ENCODE measurements around the gene LPAR3.

DNA sequence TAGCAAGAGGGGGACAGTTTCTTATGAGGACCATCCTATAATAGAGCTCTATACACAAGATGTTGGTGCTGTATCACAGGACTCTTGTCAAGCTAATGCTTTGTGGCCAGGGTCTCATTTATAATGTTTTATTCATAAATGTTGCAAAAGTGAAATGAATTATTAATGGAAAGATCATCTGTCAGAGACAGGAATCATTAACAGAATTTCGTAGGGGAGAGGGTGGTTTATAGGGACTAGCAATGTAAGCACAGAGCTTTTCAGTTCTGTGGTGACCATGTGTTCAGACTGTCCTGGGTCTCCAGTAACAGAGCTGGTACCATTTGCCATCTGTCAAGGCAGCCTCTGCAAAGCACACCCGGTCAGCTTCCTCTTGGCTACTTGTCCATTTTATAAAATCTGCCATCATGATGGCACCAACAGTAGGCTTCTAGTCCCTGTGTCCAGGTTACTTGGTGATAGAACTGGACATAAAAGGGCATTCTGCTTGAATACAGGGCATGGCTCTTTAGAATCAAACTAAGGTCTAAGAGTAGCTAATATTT lies 36.2 kb downstream of the LPAR3 start:
- TF ChIP-seq, protein P1, sequence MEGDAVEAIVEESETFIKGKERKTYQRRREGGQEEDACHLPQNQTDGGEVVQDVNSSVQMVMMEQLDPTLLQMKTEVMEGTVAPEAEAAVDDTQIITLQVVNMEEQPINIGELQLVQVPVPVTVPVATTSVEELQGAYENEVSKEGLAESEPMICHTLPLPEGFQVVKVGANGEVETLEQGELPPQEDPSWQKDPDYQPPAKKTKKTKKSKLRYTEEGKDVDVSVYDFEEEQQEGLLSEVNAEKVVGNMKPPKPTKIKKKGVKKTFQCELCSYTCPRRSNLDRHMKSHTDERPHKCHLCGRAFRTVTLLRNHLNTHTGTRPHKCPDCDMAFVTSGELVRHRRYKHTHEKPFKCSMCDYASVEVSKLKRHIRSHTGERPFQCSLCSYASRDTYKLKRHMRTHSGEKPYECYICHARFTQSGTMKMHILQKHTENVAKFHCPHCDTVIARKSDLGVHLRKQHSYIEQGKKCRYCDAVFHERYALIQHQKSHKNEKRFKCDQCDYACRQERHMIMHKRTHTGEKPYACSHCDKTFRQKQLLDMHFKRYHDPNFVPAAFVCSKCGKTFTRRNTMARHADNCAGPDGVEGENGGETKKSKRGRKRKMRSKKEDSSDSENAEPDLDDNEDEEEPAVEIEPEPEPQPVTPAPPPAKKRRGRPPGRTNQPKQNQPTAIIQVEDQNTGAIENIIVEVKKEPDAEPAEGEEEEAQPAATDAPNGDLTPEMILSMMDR (IDR thresholded peaks at IDR 0.05) = no peak
- TF ChIP-seq EZH2 (IDR thresholded peaks at IDR 0.05; ENCODE audit: borderline replicate concordance, insufficient read depth, low read depth, low read length, poor library complexity, severe bottlenecking) = no peak

Measured in B cell (primary cell).